ENCODE results near the gene CDK4.

Gene CDK4

GRCh38 chr12:57767305-57767698, 15.2 kb upstream of the CDK4 start:
- H3K27me3 ChIP-seq (ENCODE audit: insufficient read depth, low read length): no peaks in the 10 kb centered on the region

DNA sequence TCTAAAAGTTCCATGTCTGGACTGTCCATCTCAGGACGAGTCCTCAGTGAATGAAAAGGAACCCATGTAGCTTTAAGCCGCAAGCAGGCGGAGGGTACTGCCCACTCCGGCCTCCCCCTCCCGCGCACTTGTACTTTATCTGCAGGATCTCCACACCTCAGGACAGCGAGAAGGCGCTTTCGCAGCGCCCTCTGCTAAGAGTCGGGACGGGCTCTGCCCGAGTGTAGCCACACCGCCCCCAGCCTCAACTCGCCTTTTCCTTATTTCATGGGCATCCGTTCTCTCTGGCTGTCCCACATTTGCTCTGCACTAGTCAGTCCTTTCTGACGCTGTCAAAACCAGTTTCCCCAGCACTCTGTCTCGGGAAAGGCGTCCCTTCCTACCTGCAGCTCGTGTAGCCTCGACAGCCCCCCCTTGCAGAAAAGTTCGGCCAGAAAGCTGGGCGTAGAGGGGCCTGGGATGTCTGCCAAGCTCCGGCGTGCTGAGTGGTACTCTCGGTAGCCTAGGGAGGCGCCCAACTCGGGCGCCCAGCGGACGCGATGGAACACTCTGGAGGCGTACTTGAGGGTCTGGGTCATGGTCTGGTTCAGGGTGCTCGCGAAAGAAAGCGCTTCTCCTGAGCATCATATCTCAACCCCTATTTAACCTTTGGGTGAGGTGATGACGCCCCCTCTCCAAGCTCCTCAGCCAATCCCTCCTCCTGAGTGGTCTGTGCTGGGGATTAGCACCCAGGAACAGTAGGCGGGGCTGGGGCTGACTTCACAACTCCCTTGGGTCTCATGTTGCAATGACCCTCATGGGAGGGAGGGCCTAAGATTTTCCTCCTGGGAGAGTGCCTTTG, 14.6 kb upstream of the CDK4 start, which contains the start of gene CYP27B1:
Gene CYP27B1 (minus strand): TSS at position 615 of the 841 bp plus-strand sequence. CDS start 37 bp downstream, at position 578.
- H3K4me1 ChIP-seq (ENCODE audit: insufficient read depth, low read length): peaks cover 7% of the 10 kb centered on the region
- no peaks in the 10 kb centered on the region for H3K27me3 ChIP-seq (ENCODE audit: insufficient read depth, low read length)
- no peak within 1 kb of the TSS for H2AFZ ChIP-seq (ENCODE audit: low read depth, low read length)
- peaks cover 22% of the 10 kb centered on the region for H3K36me3 ChIP-seq (ENCODE audit: insufficient read depth, low read length)
- H3K4me3 ChIP-seq (ENCODE audit: low read length): no peak within 1 kb of the TSS
- no peaks in the 10 kb centered on the region for H3K9me3 ChIP-seq (ENCODE audit: low read length)

More at GRCh38 chr12:57767305-57767698, 15.2 kb upstream of the CDK4 start:
- no peak overlapping the region for H2AFZ ChIP-seq (ENCODE audit: low read depth, low read length)
- H3K4me1 ChIP-seq (ENCODE audit: insufficient read depth, low read length): peaks cover 7% of the 10 kb centered on the region
- H3K36me3 ChIP-seq (ENCODE audit: insufficient read depth, low read length): peaks cover 22% of the 10 kb centered on the region
- no peak overlapping the region for H3K4me3 ChIP-seq (ENCODE audit: low read length)
- H3K9me3 ChIP-seq (ENCODE audit: low read length): no peaks in the 10 kb centered on the region

DNA sequence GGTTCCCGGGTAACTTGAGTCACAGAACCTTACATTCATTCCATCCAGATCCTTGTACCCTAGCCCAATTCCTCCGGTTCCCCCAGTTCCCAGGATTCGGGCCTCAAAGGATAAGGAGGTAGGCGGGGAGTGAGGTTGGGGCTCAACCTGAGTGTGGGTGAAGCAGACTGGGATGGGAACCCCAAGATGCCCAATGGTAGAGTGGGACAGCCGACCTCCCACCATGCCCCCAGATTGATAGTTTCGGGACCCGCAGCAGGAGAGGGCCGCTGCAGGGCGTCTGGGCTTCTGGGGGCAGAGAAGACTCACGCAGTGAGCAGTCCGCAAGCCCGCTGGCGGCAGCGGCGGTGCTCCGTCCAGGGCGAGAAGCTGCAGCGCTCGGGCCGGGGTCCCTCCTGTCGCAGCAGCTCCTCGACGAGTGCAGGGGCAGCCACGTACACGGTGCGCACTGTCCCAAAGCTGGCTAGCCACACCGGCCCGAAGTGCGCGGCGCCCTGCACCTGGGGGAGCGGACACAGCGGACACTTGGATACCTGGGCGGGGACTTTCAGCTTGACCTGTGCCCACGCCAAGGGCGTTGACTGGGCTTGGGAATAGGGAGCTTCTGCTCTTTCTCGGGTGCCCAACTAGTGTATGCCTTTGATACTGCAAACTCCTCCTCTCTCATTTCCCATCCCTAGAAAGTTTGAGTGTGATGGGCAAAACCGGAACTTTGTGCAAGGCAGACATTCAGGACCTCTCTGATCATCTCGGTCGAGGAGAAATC, 13.8 kb upstream of the CDK4 start:
- Histone ChIP-seq H2AFZ (ENCODE audit: low read depth, low read length) (no peak overlapping the region), H3K36me3 (ENCODE audit: insufficient read depth, low read length) (peaks cover 22% of the 10 kb centered on the region), H3K9me3 (ENCODE audit: low read length) (no peaks in the 10 kb centered on the region), H3K4me3 (ENCODE audit: low read length) (no peak overlapping the region), H3K27me3 (ENCODE audit: insufficient read depth, low read length) (no peaks in the 10 kb centered on the region), H3K4me1 (ENCODE audit: insufficient read depth, low read length) (peaks cover 2% of the 10 kb centered on the region)

DNA sequence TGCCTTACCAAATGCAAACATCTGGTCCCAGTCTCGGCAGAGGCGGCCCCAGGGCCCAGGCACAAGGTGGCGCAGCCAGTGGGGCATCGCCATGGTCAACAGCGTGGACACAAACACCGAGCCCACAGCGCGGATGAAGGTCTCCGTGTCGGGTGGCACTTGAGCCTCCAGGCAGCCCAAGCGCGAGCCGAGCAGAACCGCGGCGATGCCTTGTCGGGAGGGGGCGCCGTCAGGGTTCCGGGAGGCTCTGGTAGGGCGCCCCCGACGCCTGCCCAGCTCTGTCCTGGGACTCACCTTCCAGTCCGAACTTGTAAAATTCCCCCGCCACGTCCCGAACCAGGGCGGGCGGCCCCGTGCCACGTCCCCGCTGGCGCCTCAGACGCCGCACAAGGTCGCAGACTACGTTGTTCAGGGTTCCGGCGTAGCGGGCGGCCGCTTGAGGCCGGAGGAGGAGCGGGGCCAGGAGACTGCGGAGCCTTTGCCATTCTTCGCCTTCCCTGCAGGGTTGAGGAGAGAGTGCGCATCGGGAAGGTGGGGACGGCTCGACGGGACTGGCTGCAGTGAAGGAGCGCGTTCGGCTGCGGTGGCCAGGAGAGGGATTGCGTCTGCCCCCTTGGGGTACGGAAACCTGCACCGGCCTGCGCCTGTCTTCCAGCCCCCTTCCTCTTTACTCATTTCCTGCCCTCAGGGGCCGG, 13.0 kb upstream of the CDK4 start:
- Histone ChIP-seq H3K4me1 (ENCODE audit: insufficient read depth, low read length) (no peaks in the 10 kb centered on the region), H3K4me3 (ENCODE audit: low read length) (no peak overlapping the region), H3K9me3 (ENCODE audit: low read length) (no peaks in the 10 kb centered on the region), H3K36me3 (ENCODE audit: insufficient read depth, low read length) (peaks cover 25% of the 10 kb centered on the region), H2AFZ (ENCODE audit: low read depth, low read length) (no peak overlapping the region), H3K27me3 (ENCODE audit: insufficient read depth, low read length) (no peaks in the 10 kb centered on the region)

DNA sequence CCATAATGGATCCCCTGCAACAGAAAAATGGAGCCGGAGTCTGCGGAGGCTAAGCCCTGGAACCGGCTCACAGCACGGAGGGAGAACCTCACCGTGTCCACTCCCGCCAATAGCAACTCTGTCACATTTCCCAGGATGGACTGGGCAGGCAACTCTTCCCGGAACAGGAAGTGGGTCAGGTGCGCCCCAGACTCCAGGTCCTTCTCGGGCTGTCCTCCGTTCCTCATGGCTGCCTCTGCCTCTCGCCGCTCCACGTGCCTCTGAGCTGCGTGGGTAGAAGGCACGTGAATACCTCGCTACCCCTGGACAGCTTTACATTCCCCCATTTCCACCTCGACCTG, 12.5 kb upstream of the CDK4 start:
- H3K4me3 ChIP-seq (ENCODE audit: low read length): no peak overlapping the region
- no peaks in the 10 kb centered on the region for H3K4me1 ChIP-seq (ENCODE audit: insufficient read depth, low read length)
- H3K36me3 ChIP-seq (ENCODE audit: insufficient read depth, low read length): peaks cover 24% of the 10 kb centered on the region
- no peaks in the 10 kb centered on the region for H3K9me3 ChIP-seq (ENCODE audit: low read length)
- no peaks in the 10 kb centered on the region for H3K27me3 ChIP-seq (ENCODE audit: insufficient read depth, low read length)
- H2AFZ ChIP-seq (ENCODE audit: low read depth, low read length): no peak overlapping the region

GRCh38 chr12:57763881-57764661, 12.0 kb upstream of the CDK4 start:
- Histone ChIP-seq H3K27me3 (ENCODE audit: insufficient read depth, low read length) (no peaks in the 10 kb centered on the region), H3K4me1 (ENCODE audit: insufficient read depth, low read length) (no peaks in the 10 kb centered on the region), H3K4me3 (ENCODE audit: low read length) (no peak overlapping the region), H2AFZ (ENCODE audit: low read depth, low read length) (no peak overlapping the region), H3K9me3 (ENCODE audit: low read length) (no peaks in the 10 kb centered on the region), H3K36me3 (ENCODE audit: insufficient read depth, low read length) (peaks cover 21% of the 10 kb centered on the region)

DNA sequence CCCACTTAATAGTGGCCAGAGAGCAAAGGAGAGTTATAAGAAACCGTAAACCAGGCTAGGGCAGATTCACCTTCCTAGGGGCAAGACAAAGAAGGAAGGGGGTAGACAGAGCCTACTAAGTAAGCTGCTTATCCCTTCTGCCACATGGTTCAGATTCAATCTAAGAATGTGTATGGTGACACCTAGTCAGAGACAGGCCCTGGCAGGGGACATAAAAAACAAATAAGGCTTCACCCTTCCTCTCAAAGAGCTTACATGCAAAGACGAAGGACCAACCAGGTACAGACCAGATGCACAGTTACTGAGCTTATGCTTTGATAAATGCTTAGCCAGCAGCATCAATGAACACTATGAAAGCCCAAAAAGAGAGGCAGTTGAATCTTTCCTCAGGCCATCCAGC, 10.4 kb upstream of the CDK4 start:
- H3K9me3 ChIP-seq (ENCODE audit: low read length): no peaks in the 10 kb centered on the region
- H3K4me1 ChIP-seq (ENCODE audit: insufficient read depth, low read length): no peaks in the 10 kb centered on the region
- no peaks in the 10 kb centered on the region for H3K27me3 ChIP-seq (ENCODE audit: insufficient read depth, low read length)
- no peak overlapping the region for H2AFZ ChIP-seq (ENCODE audit: low read depth, low read length)
- H3K36me3 ChIP-seq (ENCODE audit: insufficient read depth, low read length): peaks cover 28% of the 10 kb centered on the region
- no peak overlapping the region for H3K4me3 ChIP-seq (ENCODE audit: low read length)

DNA sequence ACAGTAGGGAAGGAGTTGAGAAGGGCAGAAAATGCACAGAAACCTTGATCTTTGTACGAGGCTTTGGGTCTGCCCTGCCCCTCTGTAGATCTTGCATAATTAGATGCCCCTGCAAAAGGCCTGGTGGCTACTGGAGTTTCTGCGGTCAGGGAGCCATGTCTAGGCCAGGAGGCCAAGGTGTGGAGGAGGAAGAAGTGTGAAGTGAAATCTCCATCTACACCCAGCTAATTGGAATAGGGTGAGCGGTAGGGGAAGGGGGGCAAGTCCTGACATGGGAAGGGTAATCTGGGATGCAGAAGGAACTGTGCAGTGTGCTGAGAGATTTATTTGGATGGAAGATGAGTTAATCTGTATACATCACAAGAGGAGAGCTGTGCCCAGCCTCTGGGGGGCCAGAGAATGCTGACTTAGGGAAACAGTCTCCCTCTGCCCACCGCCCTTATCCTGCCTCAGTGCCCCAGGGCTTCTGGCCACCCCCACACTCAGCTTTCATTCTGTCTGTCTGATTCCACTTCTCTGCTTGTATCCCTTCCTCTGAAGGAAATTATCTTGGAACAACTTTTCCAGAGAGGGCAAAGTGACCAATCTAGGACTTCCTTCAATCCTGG, 9.4 kb upstream of the CDK4 start:
- H3K9me3 ChIP-seq (ENCODE audit: low read length): no peaks in the 10 kb centered on the region
- no peak overlapping the region for H2AFZ ChIP-seq (ENCODE audit: low read depth, low read length)
- no peaks in the 10 kb centered on the region for H3K27me3 ChIP-seq (ENCODE audit: insufficient read depth, low read length)
- H3K4me3 ChIP-seq (ENCODE audit: low read length): no peak overlapping the region
- peaks cover 31% of the 10 kb centered on the region for H3K36me3 ChIP-seq (ENCODE audit: insufficient read depth, low read length)
- peaks cover under 1% of the 10 kb centered on the region for H3K4me1 ChIP-seq (ENCODE audit: insufficient read depth, low read length)

DNA sequence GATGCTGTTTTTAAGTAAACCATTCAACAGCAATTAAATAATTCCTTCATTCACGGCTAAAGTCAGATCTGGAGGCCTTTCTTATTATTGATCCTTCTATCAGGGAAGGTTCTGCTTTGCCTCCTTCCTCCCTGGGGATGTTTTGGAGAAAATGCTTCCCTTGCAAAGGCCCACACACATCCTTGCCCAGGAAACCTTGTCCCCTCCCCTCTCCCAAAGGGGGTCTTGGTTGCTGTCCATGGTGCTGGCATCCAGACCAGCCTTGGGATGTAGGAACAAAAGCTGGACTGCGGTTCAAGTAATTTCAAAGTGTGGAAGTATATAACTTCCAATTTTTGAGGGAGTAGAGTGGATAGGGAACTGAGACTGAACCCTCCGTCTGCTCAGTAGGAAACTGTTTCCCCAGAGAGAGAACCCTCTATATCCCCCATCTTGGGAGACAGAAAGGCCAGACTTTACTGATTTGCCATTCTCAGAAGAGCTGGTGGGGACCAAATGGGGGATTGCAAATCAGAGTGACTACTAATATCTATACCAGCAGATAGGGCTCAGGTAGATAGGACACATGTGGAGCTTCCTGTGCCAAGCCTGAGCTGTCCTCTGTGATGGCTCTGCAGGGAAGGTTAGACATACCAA, 8.4 kb upstream of the CDK4 start:
- Histone ChIP-seq H3K9me3 (ENCODE audit: low read length) (no peaks in the 10 kb centered on the region), H3K27me3 (ENCODE audit: insufficient read depth, low read length) (no peaks in the 10 kb centered on the region), H3K4me1 (ENCODE audit: insufficient read depth, low read length) (peaks cover 7% of the 10 kb centered on the region), H3K4me3 (ENCODE audit: low read length) (no peak overlapping the region), H3K36me3 (ENCODE audit: insufficient read depth, low read length) (peaks cover 31% of the 10 kb centered on the region), H2AFZ (ENCODE audit: low read depth, low read length) (no peak overlapping the region)

DNA sequence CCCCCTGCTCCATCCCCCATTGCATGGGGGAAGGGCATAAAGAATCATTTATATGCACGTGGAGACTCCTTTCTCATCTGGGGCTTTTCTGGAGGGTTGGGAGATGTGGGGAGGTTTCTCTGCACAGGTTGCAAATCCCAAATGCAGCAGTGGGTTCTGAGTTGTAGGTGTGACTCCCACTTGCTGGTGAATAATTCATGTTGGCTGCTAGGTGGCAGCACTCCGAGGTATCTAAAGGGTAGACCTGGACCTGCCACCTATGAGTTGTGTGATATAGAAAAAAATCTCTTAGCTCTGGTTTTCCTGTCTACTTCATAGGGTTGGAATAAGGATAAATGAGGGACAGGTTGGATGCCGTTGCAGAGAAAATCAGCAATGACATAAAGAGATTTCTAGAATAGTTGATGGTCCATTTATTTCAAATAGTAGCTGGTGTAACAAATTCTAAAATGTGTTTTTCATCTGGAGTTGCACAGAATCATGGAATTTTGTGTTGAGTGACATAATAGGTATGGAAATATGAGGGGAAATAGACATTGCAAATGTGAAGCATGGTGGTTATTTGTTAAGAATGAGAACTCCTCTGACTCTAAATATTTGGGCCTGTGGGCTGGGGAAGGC, 7.4 kb upstream of the CDK4 start:
- Histone ChIP-seq H3K4me1 (ENCODE audit: insufficient read depth, low read length) (peaks cover 10% of the 10 kb centered on the region), H3K27me3 (ENCODE audit: insufficient read depth, low read length) (no peaks in the 10 kb centered on the region), H2AFZ (ENCODE audit: low read depth, low read length) (no peak overlapping the region), H3K36me3 (ENCODE audit: insufficient read depth, low read length) (peaks cover 31% of the 10 kb centered on the region), H3K9me3 (ENCODE audit: low read length) (no peaks in the 10 kb centered on the region), H3K4me3 (ENCODE audit: low read length) (no peak overlapping the region)

GRCh38 chr12:57758552-57759359, 6.6 kb upstream of the CDK4 start:
- no peaks in the 10 kb centered on the region for H3K9me3 ChIP-seq (ENCODE audit: low read length)
- H3K4me1 ChIP-seq (ENCODE audit: insufficient read depth, low read length): peaks cover 17% of the 10 kb centered on the region
- H3K36me3 ChIP-seq (ENCODE audit: insufficient read depth, low read length): peaks cover 31% of the 10 kb centered on the region
- H2AFZ ChIP-seq (ENCODE audit: low read depth, low read length): no peak overlapping the region
- no peak overlapping the region for H3K4me3 ChIP-seq (ENCODE audit: low read length)
- no peaks in the 10 kb centered on the region for H3K27me3 ChIP-seq (ENCODE audit: insufficient read depth, low read length)
